Femur (tissue), 1 donor: ENCODE measurements around the gene GNAT2.
A peak's percentile ranks its signal among the peaks of the same experiment; 100 is the strongest.

Experiments
- DNase-seq: peaks from one replicate; pipeline ENCODE4 v3.0.0-alpha.2; 2017

The GNAT2 gene

DNA sequence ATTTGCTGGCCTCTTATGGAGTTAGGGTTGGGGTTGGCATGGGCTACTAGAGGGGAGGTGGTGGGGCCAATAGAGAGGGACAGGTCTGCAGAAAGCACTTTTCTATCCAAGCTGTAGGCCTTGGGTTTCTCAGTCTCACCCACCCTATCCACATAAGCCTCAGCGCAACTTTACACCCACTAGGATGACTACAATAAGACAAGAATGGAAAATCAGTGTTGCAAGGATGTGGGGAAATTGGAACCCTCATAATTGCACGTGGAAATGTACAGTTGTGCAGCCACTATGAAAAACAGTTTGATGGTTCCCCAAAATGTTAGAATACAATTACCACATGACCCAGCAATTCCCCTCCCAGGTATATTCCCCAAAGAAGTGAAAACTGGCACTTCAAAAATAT is 22.4 kb upstream of the GNAT2 start:
- no peak for DNase-seq

DNA sequence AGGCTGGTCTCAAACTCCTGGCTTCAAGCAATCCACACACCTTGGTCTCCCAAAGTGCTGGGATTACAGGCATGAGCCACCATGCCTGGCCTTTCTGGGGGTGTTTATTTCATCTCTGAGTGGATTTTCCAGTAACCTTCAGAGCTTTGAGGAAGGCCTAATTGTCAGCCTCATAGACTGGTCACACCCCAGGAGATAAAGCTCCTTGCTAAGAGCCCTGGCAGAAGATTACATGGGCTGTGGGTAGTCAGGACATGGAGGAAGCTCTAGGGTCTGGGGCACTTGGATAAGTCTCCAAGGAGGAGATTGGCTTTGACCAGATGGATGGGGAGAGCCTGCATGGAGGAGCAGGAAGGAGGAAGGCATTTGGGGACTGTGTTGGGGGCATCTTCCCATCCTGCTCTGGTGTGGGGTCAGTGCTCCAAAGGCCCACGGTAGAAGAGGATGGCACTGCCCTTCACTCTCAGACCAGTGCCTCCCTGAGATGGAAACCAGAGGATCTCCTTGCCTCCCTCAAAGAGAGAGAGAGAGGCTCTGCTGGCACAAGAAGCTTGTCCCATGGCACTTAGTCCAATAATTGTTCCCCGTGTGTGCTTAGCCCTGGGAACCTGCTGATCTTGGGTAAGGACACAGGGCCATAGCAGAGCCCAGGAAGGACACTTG is 21.8 kb upstream of the GNAT2 start:
- no peak for DNase-seq

DNA sequence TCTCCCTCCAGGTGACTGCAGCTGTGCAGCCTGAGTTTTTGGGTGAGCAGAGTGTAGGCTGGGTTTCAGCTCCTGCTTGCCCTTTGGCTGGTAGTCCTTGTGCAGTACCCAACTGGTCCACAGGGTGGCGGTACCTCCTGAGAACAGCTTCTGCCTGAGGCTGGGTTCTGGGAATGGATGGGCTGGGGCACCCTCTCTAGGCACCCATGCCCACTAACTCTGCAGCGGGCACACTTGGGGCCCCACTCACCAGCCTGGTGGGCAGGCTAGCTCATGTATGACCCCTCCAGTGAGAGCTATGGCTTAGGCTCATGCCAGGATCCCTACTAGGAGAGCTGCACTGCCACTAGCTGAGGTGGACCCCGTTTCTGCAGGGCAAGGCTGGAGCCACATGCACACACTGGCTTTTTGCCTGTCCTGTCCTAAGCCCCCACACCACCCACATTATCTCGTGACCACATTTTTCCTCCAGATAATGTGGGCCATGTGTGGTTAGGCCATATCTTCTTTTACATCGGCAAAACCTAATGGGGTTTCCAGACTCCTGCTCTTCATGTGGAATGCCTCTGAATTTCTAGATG is 21.0 kb upstream of the GNAT2 start:
- DNase-seq: peak; percentile 86

DNA sequence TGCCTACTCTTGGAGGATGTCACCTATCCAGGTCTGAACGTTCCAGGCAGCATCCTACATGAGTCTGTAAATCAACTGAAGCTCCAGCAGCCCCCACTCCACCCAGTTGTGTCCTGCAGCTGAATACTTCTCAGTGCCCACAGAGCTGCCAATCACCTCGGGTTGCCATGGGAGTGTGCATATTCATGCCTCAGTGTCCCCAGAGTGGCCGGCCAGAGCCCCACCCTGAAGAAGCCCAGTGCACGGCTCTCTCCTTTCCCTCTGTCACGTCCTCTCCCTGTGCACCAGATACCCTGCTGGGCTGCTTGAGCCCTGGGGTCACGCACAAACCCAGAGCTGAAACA is 20.4 kb upstream of the GNAT2 start:
- no peak for DNase-seq

DNA sequence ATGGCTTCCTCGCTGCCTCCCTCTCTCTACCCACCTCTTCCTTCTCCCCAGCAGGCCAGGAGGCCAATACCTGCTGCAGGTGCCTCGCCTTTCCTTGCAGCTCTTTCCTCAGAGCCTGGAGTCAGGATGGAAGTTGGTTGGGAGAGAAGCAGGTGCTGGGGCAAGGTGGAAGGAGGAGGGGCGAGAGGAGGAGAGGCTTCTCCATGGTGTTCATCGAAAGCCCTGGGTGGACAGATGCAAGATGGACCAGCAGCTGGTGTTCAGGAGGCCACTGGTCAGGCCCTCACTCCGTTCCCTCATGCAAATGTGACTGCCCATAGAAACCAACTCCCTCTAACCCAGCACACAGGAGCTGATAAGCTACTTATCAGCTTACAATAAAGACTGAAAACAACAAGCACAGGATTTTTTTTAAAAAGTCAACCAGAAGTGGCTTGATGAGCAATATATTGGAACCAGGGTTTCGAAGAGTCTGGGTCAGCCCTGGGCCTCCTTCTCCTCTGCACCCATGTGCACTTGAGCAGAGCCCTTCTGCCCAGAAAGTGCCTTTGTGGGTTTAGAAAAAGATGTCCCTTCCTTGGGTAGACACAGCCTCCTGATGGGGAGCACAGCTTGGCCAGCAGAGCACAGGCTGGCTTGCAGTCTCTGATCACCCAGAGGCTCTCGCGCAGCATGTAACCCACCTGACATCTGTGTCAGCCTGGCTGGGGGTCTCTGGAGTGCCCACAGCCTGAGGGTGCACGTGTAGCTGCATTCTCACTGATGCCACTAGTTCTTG is 19.8 kb upstream of the GNAT2 start:
- no peak for DNase-seq

DNA sequence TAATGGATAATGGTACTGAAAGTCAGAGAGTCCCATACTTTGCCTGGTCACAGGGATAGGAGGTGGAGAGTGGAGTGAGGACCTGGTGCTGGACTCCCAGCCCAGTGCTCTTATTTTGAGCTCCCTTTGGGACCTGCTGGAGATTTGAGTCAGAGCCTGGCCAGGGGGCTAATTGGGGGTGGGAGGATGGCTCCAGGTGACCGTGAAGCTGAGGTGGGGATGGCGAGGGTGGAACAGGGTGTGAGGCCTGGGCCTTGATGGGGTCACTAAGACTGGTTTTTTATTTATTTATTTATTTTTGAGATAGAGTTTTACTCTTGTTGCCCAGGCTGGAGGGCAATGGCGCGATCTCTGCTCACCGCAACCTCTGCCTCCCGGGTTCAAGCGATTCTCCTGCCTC is 18.0 kb upstream of the GNAT2 start:
- DNase-seq: peak; percentile 3

DNA sequence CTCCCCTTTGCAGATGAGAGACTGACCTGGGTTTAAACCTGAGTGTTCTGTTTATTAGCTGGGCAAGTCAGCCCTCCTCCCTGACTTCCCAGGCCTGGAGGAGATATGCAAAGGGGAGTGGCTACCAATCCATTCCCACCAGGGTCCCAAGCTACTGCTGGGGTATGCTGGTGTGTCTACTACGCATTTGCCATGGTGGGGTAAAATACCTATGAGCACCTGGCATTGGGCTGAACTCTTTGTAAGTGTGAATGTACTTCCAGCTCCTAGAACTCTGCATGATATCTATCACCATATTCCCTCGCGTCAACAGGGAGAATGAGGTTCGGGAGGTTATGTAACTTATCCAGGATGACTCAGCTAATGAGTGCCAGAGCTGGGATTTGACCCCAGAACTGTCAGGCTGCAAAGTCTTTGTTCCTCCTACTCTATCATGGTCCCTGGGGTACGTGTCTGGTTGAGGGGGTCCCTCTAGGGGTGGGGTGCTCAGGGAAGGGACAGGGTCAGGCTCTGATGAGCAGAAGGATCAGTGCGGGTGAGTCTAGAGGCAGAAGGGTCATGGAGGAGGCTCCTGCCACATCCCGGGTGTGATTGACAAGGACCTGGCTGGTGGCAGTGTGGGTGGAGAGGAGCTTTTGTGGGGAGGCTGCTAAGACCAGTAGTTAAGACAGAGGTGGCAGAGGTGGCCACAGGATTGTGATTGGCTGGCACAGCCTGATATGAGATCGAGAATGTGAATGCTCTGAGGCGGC is 17.0 kb upstream of the GNAT2 start:
- DNase-seq: peak; percentile 25

DNA sequence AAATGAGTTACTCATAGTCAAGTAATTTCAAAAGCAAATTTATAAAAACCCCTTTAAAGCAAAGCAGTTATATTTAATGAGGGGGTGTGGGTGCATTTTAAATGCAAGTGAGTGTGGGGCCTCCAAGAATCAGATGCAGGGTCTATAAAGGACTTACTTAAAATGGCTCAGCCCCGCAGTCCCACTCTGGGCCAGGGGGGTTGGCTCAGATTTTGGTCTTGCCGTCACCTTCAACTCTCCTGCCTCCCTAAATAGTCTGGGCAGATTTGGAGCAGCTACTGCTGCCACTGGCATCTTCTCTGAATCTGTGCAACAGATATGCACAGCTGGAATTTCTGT is 16.4 kb upstream of the GNAT2 start:
- no peak for DNase-seq

DNA sequence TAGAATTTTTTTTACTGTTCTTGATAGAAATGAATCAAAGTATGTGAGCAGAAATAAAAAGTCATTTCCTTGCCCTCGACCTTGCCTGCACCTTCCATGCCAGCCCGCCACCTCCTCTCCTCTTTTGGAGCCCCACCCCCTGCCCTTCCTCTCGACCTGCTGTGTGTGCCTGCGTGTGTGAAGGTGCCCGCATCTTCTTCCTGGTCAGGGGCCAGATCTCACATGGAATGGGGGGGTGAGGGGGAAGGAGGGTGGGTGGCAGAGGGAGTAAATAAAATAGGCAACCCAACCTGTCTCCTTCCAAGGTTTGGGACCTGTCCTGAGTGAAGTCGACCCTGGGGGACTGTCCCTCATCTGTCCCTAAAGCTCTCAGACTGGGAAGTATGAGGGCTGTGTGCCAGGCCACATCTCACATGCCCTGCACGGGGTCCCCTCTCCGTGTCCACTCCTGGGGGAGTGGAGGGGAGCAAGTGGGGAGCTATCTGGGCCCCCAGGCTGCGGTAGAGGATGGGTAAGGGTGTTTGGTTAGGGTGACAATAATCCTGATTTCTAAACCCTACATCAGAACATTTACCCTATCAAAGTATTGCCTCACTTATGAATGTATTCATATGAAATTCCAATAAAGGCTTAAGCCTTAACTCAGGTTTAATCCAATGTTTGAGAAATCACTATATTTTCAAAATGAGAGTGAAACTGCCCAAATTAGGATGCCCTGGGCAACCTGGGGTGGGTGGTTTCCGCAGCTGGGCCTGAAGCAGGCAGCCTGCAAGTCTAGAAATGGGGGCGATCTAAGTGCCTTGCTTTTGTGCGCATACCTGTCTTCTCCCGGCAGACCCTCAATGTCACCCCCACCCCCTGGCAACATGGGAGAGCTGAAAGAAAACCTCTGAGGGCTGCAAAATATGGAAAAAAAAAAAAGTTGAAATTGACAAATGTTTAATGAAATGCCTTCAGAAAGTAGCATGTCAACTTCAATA is 15.6 kb upstream of the GNAT2 start:
- peak; percentile 13 for DNase-seq

DNA sequence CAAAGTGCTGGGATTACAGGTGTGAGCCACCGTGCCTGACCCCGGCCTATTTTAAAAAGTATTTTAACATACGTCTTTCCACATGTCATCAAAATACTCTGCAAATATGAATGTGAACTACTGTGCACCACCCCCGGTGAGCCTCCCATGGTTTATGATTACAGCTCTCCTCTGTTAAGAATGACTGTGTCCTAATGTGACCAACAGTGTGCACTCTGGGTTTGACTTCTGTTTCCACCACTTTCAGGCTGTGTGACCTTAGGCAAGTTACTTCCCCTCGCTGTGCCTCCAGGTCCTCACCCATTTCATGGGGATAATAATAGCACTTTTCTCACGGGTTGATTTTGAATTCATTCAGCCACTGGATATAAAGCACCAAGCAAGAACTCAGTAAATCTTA is 14.9 kb upstream of the GNAT2 start:
- peak; percentile 2 for DNase-seq

DNA sequence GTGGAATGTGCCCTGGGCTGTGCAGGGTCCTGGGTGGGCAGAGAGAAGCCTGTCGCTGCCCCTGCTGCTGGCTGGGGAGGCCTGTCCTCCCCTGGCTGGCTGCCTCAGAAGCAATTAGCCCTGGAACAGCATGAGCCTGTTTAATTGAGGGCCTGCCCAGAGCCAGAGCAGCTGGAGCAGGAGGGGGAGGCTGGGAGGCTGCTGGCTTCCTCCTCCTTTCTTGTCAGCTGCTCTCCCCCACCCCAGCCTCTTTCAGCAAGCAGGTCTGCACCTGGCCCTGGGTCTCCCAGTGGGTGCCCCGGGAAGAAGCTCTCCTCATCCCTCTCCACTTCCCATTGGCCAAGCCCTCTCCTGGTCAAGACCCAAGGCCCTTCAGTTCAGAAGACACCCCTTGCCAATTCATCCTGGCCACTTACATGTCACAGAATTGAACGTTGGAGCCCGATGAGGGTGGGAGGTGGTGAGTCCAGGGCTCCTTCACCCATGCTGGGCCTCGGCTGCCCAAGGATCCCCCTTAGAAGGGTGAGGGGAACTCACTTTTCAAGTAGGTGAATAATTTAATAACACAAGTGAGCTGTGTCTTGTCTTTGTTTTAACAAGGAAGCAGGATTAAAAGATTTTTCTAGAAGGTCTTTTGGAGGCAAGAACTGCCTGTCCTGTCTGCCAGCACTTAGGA is 13.4 kb upstream of the GNAT2 start:
- peak; percentile 79 for DNase-seq

DNA sequence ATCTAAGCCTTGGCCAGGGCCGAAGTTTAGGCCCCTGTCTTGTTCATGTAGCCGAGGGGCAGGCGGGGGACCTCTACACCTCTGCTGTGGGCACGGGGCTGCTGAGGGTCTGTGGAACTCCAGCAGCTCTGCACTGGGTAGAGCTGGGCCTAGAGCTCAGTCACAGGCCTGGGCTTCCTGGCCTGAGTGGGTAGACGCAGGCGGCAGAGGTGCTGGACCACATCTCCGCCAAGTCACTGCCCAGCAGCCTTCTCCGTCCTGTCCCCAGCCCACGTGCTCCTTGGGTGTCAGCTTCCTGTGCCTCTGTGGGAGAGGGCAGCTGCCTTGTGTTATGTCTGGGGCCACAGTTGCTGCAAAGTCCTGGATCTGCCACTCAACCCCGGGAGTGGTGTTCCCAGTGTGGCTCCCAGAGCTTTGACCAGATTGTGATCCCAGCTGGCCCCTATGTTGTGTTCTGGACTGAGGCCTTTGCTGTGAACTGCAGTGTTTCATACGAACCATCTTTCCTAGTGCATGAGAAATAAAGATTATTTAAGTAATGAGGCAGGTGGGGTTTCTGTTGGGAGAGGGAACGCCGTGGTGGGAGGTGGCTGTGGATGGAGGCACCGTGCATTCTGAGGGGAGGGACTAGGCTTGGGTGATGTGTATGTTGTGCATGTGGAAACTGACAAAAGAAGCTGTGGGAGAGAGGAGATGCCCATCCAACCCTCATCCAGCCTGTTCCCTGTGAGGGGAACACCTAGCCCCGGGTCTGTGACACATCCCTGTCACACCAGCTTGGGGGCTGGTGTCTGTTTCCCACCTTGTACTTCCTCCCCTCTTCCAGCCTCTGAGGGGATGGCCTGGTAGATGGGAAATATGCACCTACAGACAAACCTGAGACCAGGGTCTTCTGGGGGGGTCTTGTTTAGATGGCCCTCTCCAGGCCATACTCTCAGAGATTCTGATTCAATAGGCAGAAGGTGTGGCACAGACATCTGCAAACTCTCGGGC is 12.4 kb upstream of the GNAT2 start:
- peak; percentile 13 for DNase-seq

DNA sequence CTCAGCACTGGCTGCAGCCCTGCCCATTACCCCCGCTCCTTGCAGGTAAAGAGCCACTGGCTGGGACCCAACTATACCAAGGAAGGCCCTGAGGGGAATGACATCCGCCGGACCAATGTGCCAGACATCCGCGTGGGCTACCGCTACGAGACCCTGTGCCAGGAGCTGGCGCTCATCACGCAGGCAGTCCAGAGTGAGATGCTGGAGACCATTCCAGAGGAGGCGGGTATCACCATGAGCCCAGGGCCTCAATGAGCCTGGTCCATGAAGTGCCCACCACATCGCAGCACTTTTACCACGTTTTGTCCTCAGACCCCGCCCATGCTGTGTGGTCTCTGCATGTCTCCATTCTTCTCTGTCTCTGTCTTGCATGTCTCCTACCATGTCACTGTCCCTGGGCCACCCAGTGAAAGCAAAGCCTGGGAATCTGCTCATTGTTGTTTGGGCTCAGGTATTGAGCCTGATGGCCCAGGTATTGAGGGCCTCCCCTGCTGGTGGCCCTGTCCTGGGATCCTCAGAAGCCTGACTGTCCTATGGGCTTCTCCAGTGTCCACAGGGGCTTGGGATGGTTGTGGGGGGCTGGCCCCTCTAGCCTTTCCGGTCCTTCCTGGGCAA is 11.6 kb upstream of the GNAT2 start:
- DNase-seq: no peak

DNA sequence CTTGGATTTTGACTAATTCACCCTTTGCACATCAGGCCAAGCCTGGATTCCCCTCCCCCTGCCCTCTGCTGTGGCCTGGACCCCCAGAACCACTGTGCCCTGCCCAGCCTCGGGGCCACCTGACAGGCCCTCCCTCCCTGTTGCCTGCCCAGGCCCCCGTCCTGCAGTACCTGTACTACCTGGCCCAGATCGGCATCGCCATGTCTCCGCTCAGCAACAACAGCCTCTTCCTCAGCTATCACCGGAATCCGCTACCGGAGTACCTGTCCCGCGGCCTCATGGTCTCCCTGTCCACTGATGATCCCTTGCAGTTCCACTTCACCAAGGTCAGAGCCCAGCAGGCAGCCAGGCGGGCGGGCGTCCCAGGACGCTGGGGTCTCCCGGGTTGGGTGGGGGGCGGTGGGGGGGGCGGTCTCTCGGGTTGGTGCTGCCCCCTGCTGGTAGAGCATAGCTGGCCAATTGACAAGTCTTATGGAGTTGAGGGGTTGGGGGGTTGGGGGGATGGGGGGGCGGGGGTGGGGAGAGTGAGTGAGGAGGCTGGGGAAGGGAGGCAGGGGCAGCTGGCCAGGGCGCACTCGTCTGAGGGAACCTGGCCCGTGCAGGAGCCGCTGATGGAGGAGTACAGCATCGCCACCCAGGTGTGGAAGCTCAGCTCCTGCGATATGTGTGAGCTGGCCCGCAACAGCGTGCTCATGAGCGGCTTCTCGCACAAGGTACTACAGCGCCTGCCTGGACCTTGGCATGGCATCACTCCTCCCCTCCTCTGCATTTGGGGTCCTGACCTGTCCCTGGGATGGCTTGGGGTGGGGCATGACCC is 10.9 kb upstream of the GNAT2 start:
- DNase-seq: no peak

DNA sequence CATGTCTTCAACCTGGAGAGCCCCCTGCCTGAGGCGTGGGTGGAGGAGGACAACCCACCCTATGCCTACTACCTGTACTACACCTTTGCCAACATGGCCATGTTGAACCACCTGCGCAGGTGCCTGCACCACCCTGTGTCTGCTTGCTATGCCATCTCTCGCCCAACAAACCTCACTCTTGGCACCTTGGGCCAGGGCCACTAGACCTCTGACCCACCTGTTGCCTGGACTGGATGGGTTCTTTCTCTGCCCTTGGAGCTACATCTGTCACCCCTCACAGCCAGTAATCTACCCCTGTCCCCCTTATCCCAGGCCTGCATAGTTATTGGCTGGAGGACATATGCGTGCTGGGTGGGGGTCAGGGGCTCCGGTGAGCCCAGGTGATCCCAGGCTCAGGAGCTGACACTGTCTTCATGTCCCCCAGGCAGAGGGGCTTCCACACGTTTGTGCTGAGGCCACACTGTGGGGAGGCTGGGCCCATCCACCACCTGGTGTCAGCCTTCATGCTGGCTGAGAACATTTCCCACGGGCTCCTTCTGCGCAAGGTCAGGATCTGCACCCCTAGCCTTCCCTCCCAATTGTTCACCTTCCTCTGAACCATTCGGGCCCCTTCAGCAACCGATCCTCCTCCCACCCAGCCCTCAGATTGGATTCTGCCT is 10.1 kb upstream of the GNAT2 start:
- no peak for DNase-seq

DNA sequence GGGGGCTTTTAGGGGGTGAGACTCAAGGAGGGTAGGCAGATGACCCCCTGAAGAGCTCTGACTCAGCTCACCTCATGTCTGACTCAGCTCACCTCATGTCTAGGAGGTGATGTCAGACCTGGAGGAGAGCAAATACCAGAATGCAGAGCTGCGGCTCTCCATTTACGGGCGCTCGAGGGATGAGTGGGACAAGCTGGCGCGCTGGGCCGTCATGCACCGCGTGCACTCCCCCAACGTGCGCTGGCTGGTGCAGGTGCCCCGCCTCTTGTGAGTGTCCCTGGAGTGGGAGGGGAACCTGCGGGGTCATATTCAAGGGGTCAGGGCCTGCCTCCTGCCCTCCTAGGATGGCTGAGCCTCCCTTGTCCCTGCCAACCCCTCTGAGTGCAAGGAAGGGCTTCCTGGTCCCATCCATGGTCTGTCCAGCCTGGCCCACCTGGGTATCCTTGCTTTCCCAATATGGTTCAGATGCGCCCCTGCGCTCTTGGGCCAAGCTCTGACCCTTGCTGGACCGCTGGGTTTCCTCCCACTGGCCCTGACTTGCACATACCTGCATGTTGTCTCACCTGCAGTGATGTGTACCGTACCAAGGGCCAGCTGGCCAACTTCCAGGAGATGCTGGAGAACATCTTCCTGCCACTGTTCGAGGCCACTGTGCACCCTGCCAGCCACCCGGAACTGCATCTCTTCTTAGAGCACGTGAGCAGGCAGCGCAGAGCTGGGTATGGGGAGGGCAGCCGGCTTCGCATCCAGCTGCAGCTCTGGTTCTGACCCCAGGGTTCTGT is 9.3 kb upstream of the GNAT2 start:
- DNase-seq: no peak

DNA sequence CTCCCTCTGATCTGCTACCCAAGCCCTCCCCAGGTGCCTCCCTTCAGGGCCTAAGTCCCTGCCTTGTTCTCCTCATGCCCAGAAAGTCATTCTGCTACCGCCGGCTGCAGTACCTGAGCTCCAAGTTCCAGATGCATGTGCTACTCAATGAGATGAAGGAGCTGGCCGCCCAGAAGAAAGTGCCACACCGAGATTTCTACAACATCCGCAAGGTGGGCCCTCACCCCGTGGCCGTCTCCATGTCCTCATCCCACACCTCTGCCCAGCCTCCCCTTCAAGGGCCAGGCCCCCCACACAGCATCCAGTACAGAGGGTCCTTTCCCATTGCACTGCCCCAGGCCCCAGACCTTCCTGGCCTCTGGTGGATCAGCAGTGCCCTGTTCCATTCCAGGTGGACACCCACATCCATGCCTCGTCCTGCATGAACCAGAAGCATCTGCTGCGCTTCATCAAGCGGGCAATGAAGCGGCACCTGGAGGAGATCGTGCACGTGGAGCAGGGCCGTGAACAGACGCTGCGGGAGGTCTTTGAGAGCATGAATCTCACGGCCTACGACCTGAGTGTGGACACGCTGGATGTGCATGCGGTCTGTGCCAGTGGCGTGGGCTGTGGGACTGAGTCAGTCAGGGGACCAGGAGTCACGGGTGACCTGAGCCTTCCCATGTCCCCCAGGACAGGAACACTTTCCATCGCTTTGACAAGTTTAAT is 8.4 kb upstream of the GNAT2 start:
- no peak for DNase-seq
